Hematopoietic multipotent progenitor cell treated with erythropoietin and hydrocortisone succinate and interleukin-3 and kit ligand, for 15 days (in vitro differentiated cells): ENCODE data around the gene KRTAP10-7.
"Not testable (repeated sequence)": the region's sequence is repeated elsewhere in the genome, so short reads cannot be mapped to it uniquely, and the experiment has no call there.

ENCODE experiments used
- DNase-seq: peaks from one replicate; pipeline ENCODE4 v3.0.0-alpha.2; 2015; ENCODE audit warnings: low spot score

The KRTAP10-7 gene

DNA sequence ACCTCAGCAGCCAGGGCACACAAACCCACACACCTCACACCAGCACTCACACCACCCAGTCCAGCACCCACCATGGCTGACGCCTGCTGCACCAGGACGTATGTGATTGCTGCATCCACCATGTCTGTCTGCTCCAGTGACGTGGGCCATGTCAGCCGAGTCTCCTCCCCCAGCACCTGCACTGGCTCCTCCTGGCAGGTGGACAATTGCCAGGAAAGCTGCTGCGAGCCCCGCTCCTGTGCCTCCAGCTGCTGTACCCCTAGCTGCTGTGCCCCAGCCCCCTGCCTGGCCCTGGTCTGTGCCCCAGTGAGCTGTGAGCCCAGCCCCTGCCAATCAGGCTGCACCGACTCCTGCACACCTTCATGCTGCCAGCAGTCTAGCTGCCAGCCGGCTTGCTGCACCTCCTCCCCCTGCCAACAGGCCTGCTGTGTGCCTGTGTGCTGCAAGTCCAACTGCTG is 11.7 kb downstream of the KRTAP10-7 start, which contains the start of gene KRTAP10-8:
Gene KRTAP10-8 (plus strand): TSS at position 51 of the 458 bp plus-strand sequence. CDS start 22 bp downstream, at position 73.
- DNase-seq, result no peak

DNA sequence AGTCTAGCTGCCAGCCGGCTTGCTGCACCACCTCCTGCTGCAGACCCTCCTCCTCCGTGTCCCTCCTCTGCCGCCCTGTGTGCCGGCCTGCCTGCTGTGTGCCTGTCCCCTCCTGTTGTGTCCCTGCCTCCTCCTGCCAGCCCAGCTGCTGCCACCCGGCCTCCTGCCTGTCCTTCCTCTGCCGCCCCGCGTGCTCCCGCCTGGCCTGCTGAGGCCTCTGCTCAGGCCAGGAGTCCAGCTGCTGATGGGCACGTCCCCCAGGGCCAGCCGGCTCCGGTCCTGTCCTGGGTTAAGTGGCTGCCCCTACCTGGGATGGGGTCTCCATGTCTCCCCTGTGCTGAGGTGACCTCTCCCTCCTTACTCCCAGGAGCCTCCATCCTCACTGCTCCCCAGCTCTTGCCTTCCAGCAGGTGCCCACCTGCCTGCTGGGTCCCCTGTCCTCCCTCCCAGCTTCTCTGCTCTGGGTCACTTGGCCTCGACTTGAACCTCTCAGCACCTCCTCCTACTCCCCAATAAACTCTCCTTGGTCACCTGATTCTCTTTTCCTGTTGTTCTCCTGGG is 12.4 kb downstream of the KRTAP10-7 start:
- DNase-seq, result no peak

- DNase-seq, result no peak
These were observed 13.2 kb downstream of the KRTAP10-7 start for GRCh38 chr21:44613386-44614155.

DNA sequence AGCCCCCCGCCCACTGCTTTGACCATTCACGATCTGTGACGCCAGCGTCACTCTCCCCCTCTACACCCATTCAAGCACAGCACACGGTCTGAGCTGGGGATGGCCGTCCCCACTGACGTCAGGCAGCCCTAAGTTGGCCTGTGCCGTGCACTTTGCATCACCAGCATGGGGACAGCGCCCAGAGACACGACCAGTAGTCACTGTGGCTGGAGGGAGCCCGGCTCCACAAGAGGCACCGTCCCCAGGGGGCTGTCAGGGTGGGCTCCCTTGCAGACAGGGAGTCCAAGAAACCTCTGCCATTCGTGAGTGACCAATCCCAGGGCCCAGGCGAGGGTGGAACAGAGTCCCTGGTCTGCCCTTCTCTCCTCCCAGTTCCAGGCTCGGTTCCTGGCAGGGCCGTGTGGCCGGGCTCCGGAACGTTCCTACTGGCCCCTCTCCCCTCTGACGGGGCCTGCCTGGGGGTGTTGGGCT is 13.8 kb downstream of the KRTAP10-7 start:
- no peak for DNase-seq

DNA sequence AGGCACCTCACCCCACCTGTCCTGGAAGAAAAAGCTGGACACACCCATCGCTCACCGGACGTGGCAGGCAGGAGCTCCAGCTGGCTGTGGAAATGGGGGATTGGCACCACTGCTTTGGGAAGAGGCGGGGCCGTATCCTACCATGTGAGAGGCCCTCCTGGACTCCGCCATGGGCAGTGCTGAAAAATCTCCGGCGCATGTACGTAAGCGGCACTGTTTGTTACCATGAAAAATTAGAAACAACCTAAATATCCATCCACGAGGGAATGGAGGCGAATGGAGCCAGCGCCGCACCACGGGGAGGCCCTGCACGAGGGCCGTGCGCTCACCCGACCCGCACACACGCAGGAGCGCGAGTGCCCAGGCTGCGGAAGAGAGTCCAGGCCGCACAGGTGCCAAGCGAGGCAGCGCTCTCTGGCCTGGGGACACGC is 14.6 kb downstream of the KRTAP10-7 start:
- no peak for DNase-seq

DNA sequence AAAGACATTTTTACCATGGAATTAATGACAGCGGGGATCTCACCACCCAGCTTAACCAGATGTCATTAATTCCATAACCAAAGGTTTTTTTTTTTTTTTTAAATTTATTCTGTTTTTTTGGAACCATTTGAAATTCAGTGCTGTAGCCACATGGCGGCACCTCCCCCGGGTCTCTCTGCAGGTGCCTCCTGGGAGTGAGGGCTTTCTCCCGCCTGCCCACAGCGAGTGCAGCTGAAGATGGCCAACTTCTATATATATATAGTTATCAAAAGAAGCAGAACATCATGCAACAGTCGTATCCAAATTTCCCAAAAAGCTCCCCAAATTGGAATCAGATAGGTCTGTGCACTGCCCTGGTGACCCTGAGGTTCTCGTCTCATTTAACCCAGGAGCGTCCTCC is 15.1 kb downstream of the KRTAP10-7 start:
- no peak for DNase-seq

GRCh38 chr21:44615911-44616590 is 15.7 kb downstream of the KRTAP10-7 start:
- DNase-seq, result no peak

DNA sequence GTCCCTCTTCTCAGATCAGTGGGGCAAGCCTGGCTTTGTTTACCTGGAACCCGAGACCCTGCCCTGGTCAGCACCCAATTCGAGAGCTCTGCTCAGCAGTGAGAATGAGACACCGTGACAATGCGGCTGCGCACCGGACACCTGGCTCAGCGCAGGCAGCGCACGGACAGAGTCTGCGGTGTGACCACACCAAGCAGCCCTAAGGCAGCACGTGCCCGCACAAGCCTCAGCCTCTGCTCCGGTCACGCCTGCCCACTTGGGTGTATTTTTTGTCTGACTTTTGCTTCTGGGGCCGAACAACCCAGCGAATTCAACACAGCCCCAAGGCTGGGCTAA is 16.2 kb downstream of the KRTAP10-7 start:
- no peak for DNase-seq

GRCh38 chr21:44617071-44617501 is 16.7 kb downstream of the KRTAP10-7 start:
- no peak for DNase-seq

- DNase-seq, result no peak
These were observed 18.1 kb downstream of the KRTAP10-7 start for GRCh38 chr21:44618504-44618903.

GRCh38 chr21:44618909-44619308 is 18.5 kb downstream of the KRTAP10-7 start:
- no peak for DNase-seq

DNA sequence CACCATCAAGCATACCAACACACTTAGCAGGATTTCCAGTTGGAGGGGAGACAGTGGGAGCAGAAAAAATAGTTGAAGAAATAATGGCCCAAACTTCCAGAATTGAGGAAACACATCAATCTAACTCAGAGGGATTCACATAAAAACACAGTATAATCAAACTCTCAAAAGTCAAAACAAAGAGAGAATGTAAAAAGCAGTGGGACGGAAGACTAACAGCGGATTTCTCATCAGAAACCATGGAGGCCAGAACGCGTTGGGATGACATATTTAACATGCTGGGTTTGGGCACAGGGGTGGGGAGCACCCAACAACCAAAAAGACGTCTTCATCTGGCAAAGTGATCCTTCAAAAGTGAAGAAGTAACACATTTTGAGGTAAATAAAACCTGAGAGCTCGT is 19.5 kb downstream of the KRTAP10-7 start:
- no peak for DNase-seq

DNA sequence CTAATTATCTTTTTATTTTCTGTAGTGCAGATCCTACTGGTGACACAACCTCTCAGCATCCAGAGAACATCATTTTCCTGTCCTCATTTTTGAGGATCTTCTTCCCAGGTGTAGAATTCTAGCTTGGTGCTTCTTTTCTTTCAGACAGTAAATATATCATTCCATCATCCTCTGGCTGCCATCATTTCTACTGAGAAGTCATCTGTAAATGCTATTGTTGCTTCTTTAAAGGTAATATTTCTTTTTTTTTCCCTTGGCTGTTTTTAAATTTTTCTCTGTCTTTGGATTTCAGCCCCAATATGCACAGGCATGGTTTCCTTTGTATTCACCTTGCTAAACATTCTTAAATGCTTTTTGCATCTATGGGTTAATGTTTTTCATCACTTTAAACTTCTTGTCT is 23.2 kb downstream of the KRTAP10-7 start:
- no peak for DNase-seq

DNA sequence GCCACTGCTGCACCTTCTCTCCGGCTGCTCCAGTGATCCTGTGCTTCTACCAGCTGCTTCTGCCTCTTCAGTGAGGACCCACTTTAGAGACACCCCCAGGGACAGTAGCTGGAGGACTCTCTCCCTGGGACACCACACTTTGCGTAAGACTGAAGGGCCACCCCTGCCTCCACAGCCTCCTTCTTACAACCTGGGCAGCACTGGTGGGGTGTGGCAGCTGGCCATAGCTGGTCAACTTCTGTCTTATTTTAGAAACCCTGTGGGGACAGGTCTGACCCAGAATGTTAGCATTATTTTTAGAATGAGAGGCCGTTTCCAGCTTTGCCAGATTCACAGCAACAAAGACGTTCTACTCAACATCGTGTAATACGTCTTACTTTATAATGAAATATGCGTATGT is 25.4 kb downstream of the KRTAP10-7 start:
- no peak for DNase-seq

DNA sequence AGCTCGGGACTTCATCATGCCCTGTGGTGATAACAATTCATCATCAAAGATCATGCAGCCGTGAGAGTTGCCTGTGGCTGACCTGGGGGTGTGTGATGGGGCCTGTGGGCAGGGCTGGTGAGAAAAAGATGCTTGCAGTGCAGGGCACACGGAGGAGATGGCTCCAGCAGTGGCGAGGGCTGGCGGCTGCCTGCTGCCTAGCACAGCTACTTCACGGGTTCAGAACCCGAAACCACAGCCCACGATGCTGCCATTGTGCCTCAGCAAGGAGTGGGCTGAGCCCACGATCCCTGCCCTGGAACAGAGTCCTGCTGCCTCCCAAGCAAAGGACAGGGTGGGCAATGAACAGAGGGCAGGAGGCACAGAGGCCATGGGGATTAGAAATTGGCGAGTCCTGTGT is 25.9 kb downstream of the KRTAP10-7 start:
- no peak for DNase-seq

DNA sequence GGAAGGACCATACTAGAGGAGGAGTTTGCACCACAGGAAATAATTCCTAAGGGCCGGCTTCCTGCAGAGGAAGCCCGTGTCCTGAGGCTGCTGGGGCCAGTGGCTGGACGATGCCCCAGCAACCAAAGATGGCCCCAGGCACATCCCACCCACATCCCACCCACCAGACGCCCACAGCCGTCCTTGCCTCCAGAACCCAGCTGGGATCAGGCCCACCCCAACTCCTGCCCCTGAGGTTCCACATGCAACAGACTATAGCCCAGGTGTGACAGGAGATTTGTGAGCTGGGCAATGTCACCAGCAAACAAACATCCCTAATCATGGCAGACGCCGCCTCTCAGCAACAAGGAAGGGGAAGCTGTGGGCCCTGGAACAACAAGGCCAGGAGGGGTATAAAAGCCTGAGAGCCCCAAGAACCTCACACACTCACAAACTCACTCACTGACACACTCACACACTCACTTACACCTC is 26.3 kb downstream of the KRTAP10-7 start, which contains the start of gene KRTAP10-9:
Gene KRTAP10-9 (plus strand): TSS at position 421 of the 471 bp plus-strand sequence. CDS start 79 bp downstream, outside the sequence.
- no peak for DNase-seq

DNA sequence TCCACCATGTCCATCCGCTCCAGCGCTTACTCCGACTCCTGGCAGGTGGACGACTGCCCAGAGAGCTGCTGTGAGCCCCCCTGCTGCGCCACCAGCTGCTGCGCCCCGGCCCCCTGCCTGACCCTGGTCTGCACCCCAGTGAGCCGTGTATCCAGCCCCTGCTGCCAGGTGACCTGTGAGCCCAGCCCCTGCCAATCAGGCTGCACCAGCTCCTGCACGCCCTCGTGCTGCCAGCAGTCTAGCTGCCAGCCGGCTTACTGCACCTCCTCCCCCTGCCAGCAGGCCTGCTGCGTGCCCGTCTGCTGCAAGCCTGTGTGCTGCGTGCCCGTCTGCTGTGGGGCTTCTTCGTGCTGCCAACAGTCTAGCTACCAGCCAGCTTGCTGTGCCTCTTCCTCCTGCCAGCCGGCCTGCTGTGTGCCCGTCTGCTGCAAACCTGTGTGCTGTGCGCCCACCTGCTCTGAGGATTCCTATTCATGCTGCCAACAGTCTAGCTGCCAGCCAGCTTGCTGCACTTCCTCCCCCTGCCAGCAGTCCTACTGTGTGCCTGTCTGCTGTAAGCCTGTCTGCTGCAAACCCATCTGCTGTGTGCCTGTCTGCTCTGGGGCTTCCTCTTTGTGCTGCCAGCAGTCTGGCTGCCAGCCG is 26.9 kb downstream of the KRTAP10-7 start:
- not testable (repeated sequence) for DNase-seq

DNA sequence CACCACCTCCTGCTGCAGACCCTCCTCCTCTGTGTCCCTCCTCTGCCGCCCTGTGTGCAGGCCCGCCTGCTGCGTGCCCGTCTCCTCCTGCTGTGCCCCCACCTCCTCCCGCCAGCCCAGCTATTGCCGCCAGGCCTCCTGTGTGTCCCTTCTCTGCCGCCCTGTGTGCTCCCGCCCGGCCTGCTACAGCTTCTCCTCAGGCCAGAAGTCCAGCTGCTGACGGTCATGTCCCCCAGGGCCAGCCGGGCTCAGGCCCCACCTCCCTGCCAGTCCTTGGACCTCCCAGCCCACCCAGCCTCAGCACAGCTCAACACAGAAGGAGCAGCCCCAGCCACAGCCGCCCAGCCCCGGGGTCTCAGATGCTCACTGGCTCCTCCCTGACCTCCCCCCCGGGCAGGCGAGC is 27.4 kb downstream of the KRTAP10-7 start:
- DNase-seq, result not testable (repeated sequence)

DNA sequence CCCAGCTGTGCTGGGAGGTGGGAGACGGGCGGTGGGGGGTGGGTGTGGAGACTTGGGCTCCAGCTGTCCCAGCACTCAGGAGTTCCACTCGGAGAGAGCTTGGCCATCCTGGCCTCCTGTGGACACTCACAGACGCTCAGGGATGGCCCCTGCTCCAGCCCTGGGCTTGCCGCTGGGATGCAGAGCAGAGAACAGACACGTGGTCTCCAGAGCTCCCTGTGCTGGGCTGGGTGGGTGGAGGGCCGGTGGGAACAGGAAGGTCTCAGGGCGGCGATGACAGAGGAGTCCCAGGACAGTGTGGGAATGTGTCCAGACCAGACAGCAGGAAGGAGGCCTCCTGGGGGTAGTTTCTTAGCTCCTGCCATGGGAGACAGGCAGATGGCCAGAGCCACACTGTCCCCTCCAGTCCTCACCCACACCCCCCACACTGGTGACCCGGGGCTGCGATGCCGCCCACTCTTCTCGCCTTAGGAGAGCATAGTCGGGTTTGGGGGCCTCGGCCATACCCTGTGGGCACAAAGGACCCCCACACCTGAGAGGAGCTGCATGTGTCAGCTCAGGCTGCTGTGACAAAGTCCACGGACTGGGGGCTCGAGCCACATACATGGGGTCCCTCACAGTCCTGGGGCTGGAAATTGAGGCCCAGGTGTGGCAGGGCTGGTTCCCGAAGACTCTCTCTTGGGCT is 28.5 kb downstream of the KRTAP10-7 start:
- DNase-seq, result no peak

GRCh38 chr21:44630440-44630839 is 30.0 kb downstream of the KRTAP10-7 start:
- DNase-seq, result no peak

GRCh38 chr21:44632067-44632466 is 31.7 kb downstream of the KRTAP10-7 start:
- no peak for DNase-seq
